CD4-positive, alpha-beta T cell (primary cell): ENCODE results near the gene FZD1. TPM values are rescaled to one million over a fixed set of nuclear protein-coding genes. Genes with fewer than 3 reads are reported as not detected.

ENCODE experiments used
- ATAC-seq: fragments of 200-7000 bp; cut with Tn5 transposase; one replicate; pipeline ENCODE4 v1.10.0; 2022; ENCODE audit warnings: mild to moderate bottlenecking; ENCODE audit not compliant: poor library complexity
- CTCF ChIA-PET: fragments of 350-600 bp; sonication (Branson Sonifier 250); formaldehyde crosslinking; loops from one replicate; lab custom pipeline; 2021; ENCODE audit warnings: antibody characterized with exemption, inconsistent platforms; lab: Charles Lee
- POLR2A ChIA-PET: fragments of 350-600 bp; sonication (Branson Sonifier 250); formaldehyde crosslinking; loops from one replicate; lab custom pipeline; 2021; ENCODE audit warnings: antibody characterized with exemption, inconsistent platforms; lab: Charles Lee
- DNase-seq, 14 experiments: peaks; one replicate each; pipeline ENCODE4 v3.0.0-alpha.2; 2013 to 2020; ENCODE audit warnings: mixed read lengths in 2 of 14
- H3K27ac ChIP-seq, 2 donors: one replicate each; pipeline versions ENCODE4 v1.5.1 to v1.7.0; 2013; ENCODE audit warnings: low read length in 2 of 2, low read depth in 1 of 2, mild to moderate bottlenecking in 1 of 2
- H3K27me3 ChIP-seq, 2 experiments: 1 replicate in 1 of 2; 2 replicates in 1 of 2; pipeline versions ENCODE4 v1.6.1 to v1.7.0; 2013; ENCODE audit warnings: low read length in 2 of 2, control low read depth in 1 of 2, mild to moderate bottlenecking in 1 of 2, moderate library complexity in 1 of 2; ENCODE audit not compliant: insufficient read depth in 2 of 2, control insufficient read depth in 1 of 2
- H3K36me3 ChIP-seq: one replicate; pipeline ENCODE4 v1.6.1; 2013; ENCODE audit warnings: low read length, control low read depth; ENCODE audit not compliant: insufficient read depth
- H3K4me1 ChIP-seq: one replicate; pipeline ENCODE4 v1.6.1; 2013; ENCODE audit warnings: low read length, control low read depth; ENCODE audit not compliant: insufficient read depth
- H3K4me3 ChIP-seq: one replicate; pipeline ENCODE4 v1.5.1; 2013; ENCODE audit warnings: mild to moderate bottlenecking, low read length, moderate library complexity
- H3K9me3 ChIP-seq, 2 experiments: 1 replicate in 1 of 2; 2 replicates in 1 of 2; pipeline versions ENCODE4 v1.6.1 to v1.7.0; 2013; ENCODE audit warnings: low read length in 2 of 2, mild to moderate bottlenecking in 2 of 2, control low read depth in 1 of 2, moderate library complexity in 1 of 2; ENCODE audit not compliant: control insufficient read depth in 1 of 2, insufficient read depth in 1 of 2
- H3K27ac Mint-ChIP-seq: one replicate; pipeline ENCODE4 v1.8.0; 2020; ENCODE audit warnings: mixed read lengths
- H3K27me3 Mint-ChIP-seq: one replicate; pipeline ENCODE4 v1.8.0; 2021; ENCODE audit warnings: mixed read lengths
- H3K36me3 Mint-ChIP-seq: one replicate; pipeline ENCODE4 v1.8.0; 2021; ENCODE audit warnings: low read depth, mixed read lengths
- H3K4me1 Mint-ChIP-seq: one replicate; pipeline ENCODE4 v1.8.0; 2021; ENCODE audit warnings: low read depth, mixed read lengths
- H3K4me3 Mint-ChIP-seq: one replicate; pipeline ENCODE4 v1.8.0; 2020; ENCODE audit warnings: mild to moderate bottlenecking, mixed read lengths
- H3K9me3 Mint-ChIP-seq: one replicate; pipeline ENCODE4 v1.8.0; 2020; ENCODE audit warnings: mixed read lengths
- CTCF ChIP-seq: fragments of 200-600 bp; IDR thresholded peaks from one replicate; pipeline ENCODE4 v1.8.0; 2022; ENCODE audit warnings: antibody characterized with exemption, mild to moderate bottlenecking
- intact Hi-C, 2 experiments: fragments of 100-400 bp; cut with DNase I in 1 of 2; cut with micrococcal nuclease in 1 of 2; formaldehyde crosslinking; loops; one replicate each; pipeline versions ENCODE4 v1.15.1 to v1.9.0; 2023 to 2025; cut with DNase I, micrococcal nuclease
- total RNA-seq, 174 experiments: library from RNA in 2 of 174; stranded (reverse) in 2 of 174; gene quantifications; one replicate each; pipeline ENCODE4 v1.2.3 and lab custom pipeline; 2021 to 2026

Gene FZD1
- total RNA-seq, 2 experiments from 2014 or later: 0.22 to 0.28 TPM

GRCh38 chr7:91314591-91315323 is 50.5 kb downstream of the FZD1 start:
- no peaks in the 10 kb centered on the region for H3K36me3 Mint-ChIP-seq
- H3K9me3 ChIP-seq: peaks cover 0 to 4% of the 10 kb centered on the region in 2 experiments
- H3K27ac Mint-ChIP-seq: no peak overlapping the region

GRCh38 chr7:91316426-91316825 is 52.2 kb downstream of the FZD1 start:
- intact Hi-C loops: no loop called here
- ATAC-seq: no peak
- Mint-ChIP-seq H3K27ac (no peak overlapping the region), H3K9me3 (no peaks in the 10 kb centered on the region), H3K27me3 (peaks cover 4% of the 10 kb centered on the region), H3K4me3 (no peak overlapping the region), H3K36me3 (no peaks in the 10 kb centered on the region), H3K4me1 (no peaks in the 10 kb centered on the region)
- ChIA-PET POLR2A (no interaction called here), CTCF (no interaction called here)
- Histone ChIP-seq H3K9me3 (peaks cover 0 to 4% of the 10 kb centered on the region in 2 experiments), H3K27me3 (no peaks in the 10 kb centered on the region), H3K27ac (no peak overlapping the region), H3K4me1 (no peaks in the 10 kb centered on the region), H3K36me3 (no peaks in the 10 kb centered on the region), H3K4me3 (no peak overlapping the region)
- DNase-seq: no peak
- no peak for TF ChIP-seq CTCF

More at GRCh38 chr7:91314591-91315323, 50.5 kb downstream of the FZD1 start:
- no peak for ATAC-seq
- Histone ChIP-seq H3K27ac (no peak overlapping the region), H3K27me3 (no peaks in the 10 kb centered on the region), H3K4me1 (no peaks in the 10 kb centered on the region), H3K36me3 (no peaks in the 10 kb centered on the region), H3K4me3 (no peak overlapping the region)
- Mint-ChIP-seq H3K9me3 (no peaks in the 10 kb centered on the region), H3K4me3 (no peak overlapping the region), H3K4me1 (no peaks in the 10 kb centered on the region), H3K27me3 (peaks cover 4% of the 10 kb centered on the region)
- POLR2A ChIA-PET: no interaction called here
- no peak for TF ChIP-seq CTCF
- intact Hi-C loops: no loop called here
- DNase-seq: no peak
- CTCF ChIA-PET: no interaction called here

GRCh38 chr7:91319351-91319750 is 55.1 kb downstream of the FZD1 start:
- Mint-ChIP-seq H3K4me1 (no peaks in the 10 kb centered on the region), H3K27ac (no peak overlapping the region), H3K36me3 (no peaks in the 10 kb centered on the region), H3K9me3 (no peaks in the 10 kb centered on the region), H3K27me3 (peaks cover 4% of the 10 kb centered on the region), H3K4me3 (no peak overlapping the region)
- H3K4me1 ChIP-seq: no peaks in the 10 kb centered on the region
- no peaks in the 10 kb centered on the region for H3K9me3 ChIP-seq
- H3K27me3 ChIP-seq: no peaks in the 10 kb centered on the region
- no peak for TF ChIP-seq CTCF
- no peaks in the 10 kb centered on the region for H3K36me3 ChIP-seq
- H3K4me3 ChIP-seq: no peak overlapping the region
- ATAC-seq: no peak
- intact Hi-C loops: no loop called here
- DNase-seq: no peak
- CTCF ChIA-PET: no interaction called here
- POLR2A ChIA-PET: no interaction called here
- H3K27ac ChIP-seq: no peak overlapping the region
